GM18526 (cell line): Measurements from ENCODE around the gene KLF6.

ENCODE experiments used
- POLR2A ChIP-seq: IDR thresholded peaks from 3 replicates; pipeline ENCODE4 v1.6.1; 2011; ENCODE audit not compliant: insufficient read length; ENCODE audit errors: extremely low read depth

Gene KLF6

DNA sequence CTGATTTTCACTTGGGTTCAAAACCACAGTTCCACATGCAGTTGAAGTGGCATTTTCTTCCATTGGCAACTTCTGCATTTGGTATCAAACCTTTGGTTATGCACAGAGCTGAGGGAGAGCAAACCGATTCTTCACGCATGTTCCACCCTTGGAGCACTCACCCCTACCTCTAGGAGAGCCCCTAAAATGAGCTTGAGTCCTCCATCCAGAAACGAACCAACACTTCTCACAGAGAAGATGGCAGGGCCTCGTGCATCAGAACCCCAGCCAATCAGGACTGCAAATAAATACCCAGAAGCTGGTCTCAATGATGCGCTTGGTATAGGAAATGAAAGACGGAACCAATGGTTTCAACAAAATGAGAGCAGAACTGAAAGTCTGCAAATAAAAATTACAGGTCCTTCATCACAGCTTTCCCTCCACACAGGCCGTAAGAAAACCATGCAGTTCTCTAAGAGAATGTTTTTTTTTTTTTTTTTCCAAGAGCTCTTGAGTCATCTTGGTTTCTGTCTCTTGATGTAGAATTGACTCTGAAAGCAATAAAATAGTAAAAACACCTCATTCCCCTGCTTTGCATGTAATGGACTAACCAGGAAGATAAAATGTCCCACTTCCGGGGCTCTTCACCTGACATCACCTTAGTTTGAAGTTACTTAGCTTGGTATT, 23.9 kb downstream of the KLF6 start:
- no peak for TF ChIP-seq POLR2A

GRCh38 chr10:3760083-3760482, 24.9 kb downstream of the KLF6 start:
- TF ChIP-seq POLR2A, result no peak

DNA sequence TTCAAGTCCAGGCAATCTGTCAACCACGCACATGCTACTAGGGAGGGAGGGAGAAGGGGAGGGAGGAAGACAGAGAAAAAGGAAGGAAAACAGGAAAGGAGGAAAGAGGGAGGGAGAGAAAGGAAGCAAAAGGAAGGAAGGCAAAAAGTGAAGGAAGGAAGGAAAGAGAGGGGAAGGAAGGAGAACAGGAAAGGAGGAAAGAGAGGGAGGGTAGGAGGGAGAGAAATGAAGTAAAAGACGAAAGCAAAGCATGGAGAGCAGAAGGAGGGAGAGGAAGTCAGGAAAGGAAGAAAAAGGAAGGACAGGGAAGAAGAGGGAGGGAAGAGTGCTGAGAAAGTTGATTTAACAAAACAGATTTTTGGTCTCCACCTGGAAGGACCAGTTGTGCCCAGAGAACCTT, 25.6 kb downstream of the KLF6 start:
- TF ChIP-seq POLR2A, result no peak

GRCh38 chr10:3758491-3758970, 26.5 kb downstream of the KLF6 start:
- TF ChIP-seq POLR2A, result no peak

DNA sequence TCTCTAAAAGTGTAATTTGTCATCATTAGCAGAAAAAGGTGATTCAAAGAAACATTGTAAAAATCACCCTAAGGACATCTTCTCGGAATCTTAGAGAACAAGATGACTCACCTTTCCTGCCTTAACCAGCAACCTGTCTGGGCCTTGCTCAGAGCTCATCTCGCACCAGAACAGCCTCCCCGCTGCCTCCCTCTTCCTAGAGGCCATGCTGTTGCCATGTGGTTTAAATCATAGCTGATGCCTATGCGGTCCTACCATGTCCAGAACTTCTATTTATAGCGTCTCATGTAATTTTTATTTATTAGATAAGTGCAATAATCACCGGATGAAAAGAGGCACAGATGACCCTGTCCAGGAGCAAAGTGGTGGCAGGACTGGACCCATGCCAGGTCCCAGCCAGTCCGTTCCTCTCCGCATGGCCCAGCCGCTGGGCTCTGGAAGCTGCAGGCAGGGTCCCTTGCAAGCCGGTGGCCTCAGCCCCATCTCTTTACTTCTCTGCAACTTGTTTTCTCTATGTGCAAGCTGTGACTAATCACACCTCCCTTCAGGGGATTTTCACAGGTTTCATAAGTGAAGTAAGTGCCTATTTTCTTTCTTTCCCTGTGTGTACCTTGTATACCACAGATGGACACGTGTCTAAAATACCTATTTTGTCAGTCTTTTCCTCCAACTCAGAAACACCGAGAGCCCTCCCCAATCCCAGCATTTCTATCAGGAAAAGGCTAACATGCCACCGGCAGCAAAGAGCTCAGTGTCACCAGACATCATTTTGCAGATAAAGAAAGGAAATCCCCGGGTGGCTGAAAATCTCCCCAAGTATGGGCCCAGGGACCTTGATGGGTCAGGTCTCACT, 27.1 kb downstream of the KLF6 start:
- TF ChIP-seq POLR2A, result no peak

DNA sequence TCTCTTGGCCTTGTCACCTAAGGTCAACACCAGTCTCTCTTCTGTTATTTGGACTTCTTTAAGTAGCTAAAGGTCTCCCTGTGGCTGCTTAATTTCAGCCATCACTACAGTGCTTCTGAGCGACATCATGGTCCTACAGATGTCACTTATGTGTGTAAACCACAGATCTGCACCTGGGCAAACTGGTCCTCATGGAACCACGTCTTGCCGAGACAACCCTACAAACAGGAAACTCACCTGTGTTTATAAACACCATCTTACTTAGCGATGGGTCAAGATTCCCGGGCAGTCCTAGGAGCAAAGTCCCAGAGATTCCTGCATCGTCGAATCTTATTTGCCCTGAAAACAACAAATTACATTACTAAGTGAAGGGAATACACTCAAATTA, 27.8 kb downstream of the KLF6 start:
- TF ChIP-seq POLR2A, result no peak

DNA sequence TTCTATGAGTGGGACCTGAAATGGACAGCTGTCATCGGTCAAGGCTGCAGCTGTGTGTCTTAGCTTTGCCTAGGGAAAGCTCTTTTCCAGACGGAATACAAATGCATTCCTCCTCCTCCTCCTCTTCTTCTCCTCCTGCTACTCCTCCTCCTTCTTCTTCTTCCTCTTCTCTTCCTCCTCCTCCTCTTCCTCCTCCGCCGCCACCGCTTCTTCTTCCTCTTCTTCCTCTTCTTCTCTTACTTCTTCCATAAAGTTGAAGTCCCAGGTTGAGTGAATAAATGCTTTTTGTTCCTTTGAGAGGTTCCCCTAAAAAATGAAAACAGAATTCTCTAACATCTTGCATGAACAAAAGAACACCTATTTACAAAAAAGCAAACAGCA, 28.7 kb downstream of the KLF6 start:
- TF ChIP-seq POLR2A, result no peak

- TF ChIP-seq POLR2A, result no peak
Observed at GRCh38 chr10:3755440-3756359, 29.3 kb downstream of the KLF6 start.

- TF ChIP-seq POLR2A, result no peak
Observed at GRCh38 chr10:3754727-3755439, 30.1 kb downstream of the KLF6 start.

GRCh38 chr10:3750854-3751253, 34.2 kb downstream of the KLF6 start:
- no peak for TF ChIP-seq POLR2A

DNA sequence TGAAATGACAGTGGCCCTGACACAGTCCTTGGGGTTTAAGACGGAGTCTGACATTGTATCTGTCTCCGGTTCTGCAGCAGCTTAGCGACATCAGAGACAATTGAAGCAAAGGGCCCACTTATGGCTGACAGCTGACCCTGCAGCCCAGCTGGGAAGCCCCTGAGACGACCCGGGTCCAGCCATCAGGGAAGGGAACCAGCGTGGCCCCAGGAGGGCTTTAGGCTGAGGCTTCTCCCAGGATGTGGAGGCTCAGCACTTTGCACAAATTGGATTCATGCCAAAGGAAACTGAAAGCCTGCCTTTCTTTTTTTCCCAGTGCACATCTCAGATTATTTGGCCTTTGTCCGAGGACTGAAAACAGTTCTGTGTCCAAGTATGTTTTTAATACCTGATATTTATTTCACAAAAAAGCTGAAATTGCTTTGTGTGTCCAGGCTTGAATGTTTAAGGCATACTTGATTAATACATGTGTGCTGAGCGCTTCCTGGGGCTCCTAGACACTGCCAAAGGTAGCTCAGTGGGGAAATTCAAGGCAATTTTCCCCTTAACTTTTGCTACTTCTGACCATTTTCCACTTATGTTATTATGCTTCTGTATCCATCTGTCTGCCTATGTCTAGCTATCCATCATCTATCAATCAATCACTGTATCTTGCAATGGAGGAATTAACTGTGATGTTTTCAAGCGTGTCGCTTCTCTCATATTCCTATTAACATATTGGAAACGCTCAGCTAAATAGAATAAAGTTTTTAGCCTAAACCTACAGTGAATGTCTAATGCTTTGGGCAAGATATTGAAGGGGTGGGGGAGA, 34.8 kb downstream of the KLF6 start:
- TF ChIP-seq POLR2A, result no peak

DNA sequence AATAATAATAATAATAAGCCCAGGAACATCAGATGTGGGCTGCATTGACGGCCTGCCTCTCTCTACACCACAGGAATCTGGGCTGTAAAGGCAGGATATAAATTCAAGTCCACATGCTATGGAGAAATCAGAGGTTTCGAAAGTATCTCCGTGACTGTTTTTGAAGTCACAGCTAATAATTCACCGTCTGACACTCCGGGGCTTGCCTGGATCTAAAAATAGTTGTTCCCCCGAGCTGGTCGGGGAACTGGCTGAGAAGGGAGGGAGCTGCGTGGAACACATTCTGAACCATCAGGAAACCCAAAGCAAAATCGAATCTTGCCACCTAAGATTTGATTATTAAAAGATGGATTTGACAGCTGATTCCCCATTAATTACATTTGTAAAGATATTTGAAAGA, 35.4 kb downstream of the KLF6 start:
- TF ChIP-seq POLR2A, result no peak

DNA sequence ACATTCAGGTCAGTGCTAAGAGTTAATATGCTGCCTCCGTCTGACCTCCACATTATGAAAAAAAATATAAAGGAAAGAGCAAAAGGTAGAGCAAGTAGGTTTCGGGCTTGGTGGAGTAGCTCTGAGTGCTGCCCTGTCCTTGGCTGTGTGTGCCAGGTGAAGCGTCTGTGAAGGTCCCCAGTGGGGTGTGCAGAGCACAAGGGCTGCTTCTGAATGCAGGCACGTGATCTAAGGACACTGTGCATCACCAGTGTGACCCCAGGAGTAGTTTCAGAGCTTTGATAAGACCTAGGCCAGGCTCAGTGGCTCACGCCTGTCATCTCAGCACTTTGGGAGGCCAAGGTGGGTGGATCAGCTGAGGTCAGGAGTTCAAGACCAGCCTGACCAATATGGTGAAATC, 36.0 kb downstream of the KLF6 start:
- no peak for TF ChIP-seq POLR2A

DNA sequence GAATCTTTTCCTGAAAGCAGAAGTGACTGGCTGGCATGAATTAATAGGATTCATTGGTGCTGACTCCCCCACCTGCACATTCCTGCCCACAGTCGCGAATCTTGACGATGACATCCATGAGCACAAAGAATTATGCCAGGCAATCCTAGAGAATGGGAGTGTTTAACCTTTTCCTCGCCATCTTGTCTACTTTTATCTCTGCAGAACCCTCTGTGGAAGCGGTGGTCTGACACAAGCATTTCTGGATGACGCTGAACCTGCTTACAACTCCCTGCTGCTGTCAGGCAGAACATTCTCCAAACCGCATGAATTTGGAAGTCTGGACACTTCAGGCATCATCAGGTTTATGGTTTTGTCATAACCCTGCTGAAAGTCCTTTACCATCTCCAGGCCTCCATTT, 36.5 kb downstream of the KLF6 start:
- TF ChIP-seq POLR2A, result no peak
